ENCODE data around the gene SPC24. TPM values are rescaled to one million over a fixed set of nuclear protein-coding genes. Genes with fewer than 3 reads are reported as not detected.

SPC24 gene
- 10 to 100 TPM; 11.9 to 17.1 (median 16.1) TPM for polyA plus RNA-seq (ENCODE audit: insufficient read length in 4 of 4)

- DNase-seq (ENCODE audit: low read depth in 4 of 4, low spot score in 3 of 4) = peak; percentile 88 to 95 (median 94)
These were observed at the start of gene SPC24 for GRCh38 chr19:11155373-11156120. TSS of gene SPC24 (minus strand) at chr19:11155782. CDS start at chr19:11155776, 6 bp downstream.

- no peak for DNase-seq (ENCODE audit: low read depth in 4 of 4, low spot score in 3 of 4)
These were observed 49.4 kb upstream of the SPC24 start for GRCh38 chr19:11204943-11205349.

- DNase-seq (ENCODE audit: low read depth in 4 of 4, low spot score in 3 of 4) = no peak
These were observed 48.6 kb upstream of the SPC24 start for GRCh38 chr19:11204076-11204602.

- DNase-seq (ENCODE audit: low read depth in 4 of 4, low spot score in 3 of 4) = peak in 1 of 4 donors; percentile 29
These were observed 47.9 kb upstream of the SPC24 start for GRCh38 chr19:11203194-11204075.

GRCh38 chr19:11202488-11203193 is 47.1 kb upstream of the SPC24 start:
- no peak for DNase-seq (ENCODE audit: low read depth in 4 of 4, low spot score in 3 of 4)

- DNase-seq (ENCODE audit: low read depth in 4 of 4, low spot score in 3 of 4) = no peak
These were observed 46.2 kb upstream of the SPC24 start for GRCh38 chr19:11201791-11202190.

GRCh38 chr19:11200931-11201330 is 45.3 kb upstream of the SPC24 start:
- DNase-seq (ENCODE audit: low read depth in 4 of 4, low spot score in 3 of 4) = no peak

- no peak for DNase-seq (ENCODE audit: low read depth in 4 of 4, low spot score in 3 of 4)
These were observed 44.5 kb upstream of the SPC24 start for GRCh38 chr19:11200015-11200574.

- DNase-seq (ENCODE audit: low read depth in 4 of 4, low spot score in 3 of 4) = no peak
These were observed 43.9 kb upstream of the SPC24 start for GRCh38 chr19:11199517-11199916.

GRCh38 chr19:11198769-11199424 is 43.3 kb upstream of the SPC24 start:
- DNase-seq (ENCODE audit: low read depth in 4 of 4, low spot score in 3 of 4) = no peak

GRCh38 chr19:11198175-11198534 is 42.6 kb upstream of the SPC24 start:
- no peak for DNase-seq (ENCODE audit: low read depth in 4 of 4, low spot score in 3 of 4)

- DNase-seq (ENCODE audit: low read depth in 4 of 4, low spot score in 3 of 4) = peak; percentile 64 to 75 (median 68)
These were observed 42.0 kb upstream of the SPC24 start, which contains the start of gene KANK2 for GRCh38 chr19:11197291-11198174. TSS of gene KANK2 (minus strand) at chr19:11197545. CDS start at chr19:11194511, 3,034 bp downstream.

- peak in 1 of 4 donors; percentile 32 for DNase-seq (ENCODE audit: low read depth in 4 of 4, low spot score in 3 of 4)
These were observed 41.1 kb upstream of the SPC24 start for GRCh38 chr19:11196406-11197287.

- no peak for DNase-seq (ENCODE audit: low read depth in 4 of 4, low spot score in 3 of 4)
These were observed 40.1 kb upstream of the SPC24 start for GRCh38 chr19:11195681-11196080.

GRCh38 chr19:11194656-11195558 is 39.3 kb upstream of the SPC24 start:
- peak; percentile 39 to 64 (median 52) for DNase-seq (ENCODE audit: low read depth in 4 of 4, low spot score in 3 of 4)

GRCh38 chr19:11194173-11194572 is 38.6 kb upstream of the SPC24 start:
- no peak for DNase-seq (ENCODE audit: low read depth in 4 of 4, low spot score in 3 of 4)
